ENCODE data around the gene SLIT1.

SLIT1 gene

DNA sequence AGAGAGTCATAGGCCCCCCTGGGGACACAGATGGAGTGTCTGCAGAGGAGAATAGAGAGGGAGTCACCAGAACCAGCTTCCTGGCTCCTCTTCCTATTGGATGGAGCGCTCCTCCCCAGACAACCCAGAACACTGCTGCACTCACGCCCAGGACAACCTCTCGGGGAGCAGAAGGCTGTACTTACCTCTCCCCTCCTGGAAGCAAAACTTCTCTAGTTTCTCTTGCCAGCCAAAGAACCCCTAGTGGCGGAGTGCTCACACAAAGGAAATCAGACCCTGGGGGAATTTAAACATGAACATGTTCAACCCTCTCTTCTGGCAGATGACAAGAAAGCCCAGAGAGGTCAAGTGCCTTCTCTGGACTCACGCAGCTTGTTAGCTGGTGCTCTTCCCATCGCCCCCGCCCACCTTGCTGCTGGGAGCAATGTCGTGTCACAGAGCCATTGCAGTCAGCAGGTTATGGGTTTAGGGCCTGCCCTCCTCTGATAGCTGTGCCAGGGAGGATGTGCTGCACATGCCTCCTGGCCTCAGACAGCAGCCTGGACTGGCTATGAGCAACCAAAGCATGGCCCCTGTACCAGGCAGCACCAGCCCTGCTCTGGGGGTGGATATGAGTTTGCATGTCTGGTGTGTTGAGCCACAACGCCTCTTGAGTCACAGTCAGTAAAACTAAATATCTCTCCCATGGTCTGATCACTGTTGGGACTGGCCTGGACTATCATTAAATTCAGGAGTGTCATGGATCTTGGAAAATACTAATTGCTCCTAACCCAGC lies 84.4 kb downstream of the SLIT1 start:
- no peak for DNase-seq (ENCODE audit: low spot score)
- TF ChIP-seq, protein P1, sequence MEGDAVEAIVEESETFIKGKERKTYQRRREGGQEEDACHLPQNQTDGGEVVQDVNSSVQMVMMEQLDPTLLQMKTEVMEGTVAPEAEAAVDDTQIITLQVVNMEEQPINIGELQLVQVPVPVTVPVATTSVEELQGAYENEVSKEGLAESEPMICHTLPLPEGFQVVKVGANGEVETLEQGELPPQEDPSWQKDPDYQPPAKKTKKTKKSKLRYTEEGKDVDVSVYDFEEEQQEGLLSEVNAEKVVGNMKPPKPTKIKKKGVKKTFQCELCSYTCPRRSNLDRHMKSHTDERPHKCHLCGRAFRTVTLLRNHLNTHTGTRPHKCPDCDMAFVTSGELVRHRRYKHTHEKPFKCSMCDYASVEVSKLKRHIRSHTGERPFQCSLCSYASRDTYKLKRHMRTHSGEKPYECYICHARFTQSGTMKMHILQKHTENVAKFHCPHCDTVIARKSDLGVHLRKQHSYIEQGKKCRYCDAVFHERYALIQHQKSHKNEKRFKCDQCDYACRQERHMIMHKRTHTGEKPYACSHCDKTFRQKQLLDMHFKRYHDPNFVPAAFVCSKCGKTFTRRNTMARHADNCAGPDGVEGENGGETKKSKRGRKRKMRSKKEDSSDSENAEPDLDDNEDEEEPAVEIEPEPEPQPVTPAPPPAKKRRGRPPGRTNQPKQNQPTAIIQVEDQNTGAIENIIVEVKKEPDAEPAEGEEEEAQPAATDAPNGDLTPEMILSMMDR (IDR thresholded peaks at IDR 0.05; ENCODE audit: extremely low read depth, missing control alignments) = no peak

DNA sequence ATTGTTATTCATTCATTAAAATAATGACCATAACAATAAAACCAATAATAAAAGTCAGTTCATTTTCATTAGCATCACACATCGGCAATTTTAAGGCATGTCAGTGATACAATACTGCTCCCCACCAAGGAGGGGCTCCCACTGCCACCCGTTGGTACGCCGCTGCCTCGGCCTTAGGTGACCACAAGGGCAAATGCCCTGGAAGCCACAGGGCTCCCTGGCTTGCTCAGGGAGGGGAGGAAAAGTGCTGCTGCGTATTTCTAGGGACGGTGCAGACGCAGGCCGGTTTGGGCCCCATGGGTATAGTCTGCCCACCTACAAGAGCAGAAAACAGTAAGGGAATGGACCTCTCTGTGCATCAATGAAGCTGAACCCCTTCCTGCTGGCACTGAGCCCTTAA lies 85.1 kb downstream of the SLIT1 start:
- no peak for DNase-seq (ENCODE audit: low spot score)
- TF ChIP-seq, protein P1 (IDR thresholded peaks at IDR 0.05; ENCODE audit: extremely low read depth, missing control alignments) = no peak

DNA sequence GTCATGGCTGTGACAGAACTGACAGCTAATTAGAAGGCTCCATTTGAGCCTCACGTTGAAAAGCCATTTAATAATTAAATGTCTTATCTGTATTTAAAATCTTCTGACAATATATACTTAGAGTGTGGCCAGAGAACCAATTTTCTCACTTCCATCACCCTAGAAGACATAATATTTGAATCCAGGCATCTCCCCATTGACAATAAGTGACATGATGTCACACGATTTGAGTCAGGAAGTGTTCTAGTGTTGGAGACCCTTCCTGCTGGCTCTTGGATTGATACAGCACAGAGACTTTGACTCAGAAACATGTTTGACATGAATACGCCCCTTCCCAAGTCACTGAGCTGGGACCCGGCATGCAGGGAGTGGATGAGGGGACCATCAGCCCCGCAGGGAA lies 85.9 kb downstream of the SLIT1 start:
- no peak for DNase-seq (ENCODE audit: low spot score)

DNA sequence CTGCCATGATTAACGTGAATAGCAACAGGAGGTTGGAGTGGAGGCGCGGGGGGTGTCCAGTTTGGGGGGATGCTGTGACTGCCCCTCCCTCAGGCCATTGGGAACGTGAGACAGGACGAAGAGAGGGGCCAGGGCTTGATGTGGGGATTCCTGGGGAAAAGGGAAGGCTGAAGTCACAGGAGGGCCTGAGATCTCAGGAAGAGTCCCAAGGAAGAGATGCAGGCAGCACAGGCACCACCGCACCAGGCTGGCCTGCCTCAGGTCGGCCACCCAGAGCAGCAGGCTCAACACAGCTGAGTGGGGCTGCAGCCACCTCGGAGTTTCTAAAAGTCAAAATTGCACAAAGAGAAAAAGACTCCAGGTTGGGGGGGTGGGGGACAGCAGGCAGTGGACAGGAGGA lies 86.7 kb downstream of the SLIT1 start:
- DNase-seq (ENCODE audit: low spot score) = no peak
- TF ChIP-seq, protein P1 (IDR thresholded peaks at IDR 0.05; ENCODE audit: extremely low read depth, missing control alignments) = no peak

More for the DNA sequence above, 85.9 kb downstream of the SLIT1 start:
- TF ChIP-seq, protein P1 (IDR thresholded peaks at IDR 0.05; ENCODE audit: extremely low read depth, missing control alignments) = no peak

DNA sequence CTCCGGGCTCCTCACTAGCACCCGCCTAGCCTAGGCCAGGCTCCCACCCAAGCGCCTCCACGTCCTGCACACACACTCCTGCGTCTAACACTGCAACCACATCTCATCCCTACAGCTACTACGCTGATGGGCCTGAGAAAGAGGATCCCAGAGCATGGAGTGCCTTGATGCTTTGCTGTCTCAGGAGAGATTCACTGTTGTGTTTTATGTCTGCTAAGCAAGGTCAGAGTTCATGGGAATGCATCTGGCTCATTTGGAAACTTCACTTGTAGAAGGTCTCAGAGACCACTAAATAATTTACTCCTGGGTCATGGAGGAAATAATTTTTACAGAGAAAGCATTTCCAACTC lies 88.7 kb downstream of the SLIT1 start:
- TF ChIP-seq, protein P1 (IDR thresholded peaks at IDR 0.05; ENCODE audit: extremely low read depth, missing control alignments) = no peak
- no peak for DNase-seq (ENCODE audit: low spot score)

DNA sequence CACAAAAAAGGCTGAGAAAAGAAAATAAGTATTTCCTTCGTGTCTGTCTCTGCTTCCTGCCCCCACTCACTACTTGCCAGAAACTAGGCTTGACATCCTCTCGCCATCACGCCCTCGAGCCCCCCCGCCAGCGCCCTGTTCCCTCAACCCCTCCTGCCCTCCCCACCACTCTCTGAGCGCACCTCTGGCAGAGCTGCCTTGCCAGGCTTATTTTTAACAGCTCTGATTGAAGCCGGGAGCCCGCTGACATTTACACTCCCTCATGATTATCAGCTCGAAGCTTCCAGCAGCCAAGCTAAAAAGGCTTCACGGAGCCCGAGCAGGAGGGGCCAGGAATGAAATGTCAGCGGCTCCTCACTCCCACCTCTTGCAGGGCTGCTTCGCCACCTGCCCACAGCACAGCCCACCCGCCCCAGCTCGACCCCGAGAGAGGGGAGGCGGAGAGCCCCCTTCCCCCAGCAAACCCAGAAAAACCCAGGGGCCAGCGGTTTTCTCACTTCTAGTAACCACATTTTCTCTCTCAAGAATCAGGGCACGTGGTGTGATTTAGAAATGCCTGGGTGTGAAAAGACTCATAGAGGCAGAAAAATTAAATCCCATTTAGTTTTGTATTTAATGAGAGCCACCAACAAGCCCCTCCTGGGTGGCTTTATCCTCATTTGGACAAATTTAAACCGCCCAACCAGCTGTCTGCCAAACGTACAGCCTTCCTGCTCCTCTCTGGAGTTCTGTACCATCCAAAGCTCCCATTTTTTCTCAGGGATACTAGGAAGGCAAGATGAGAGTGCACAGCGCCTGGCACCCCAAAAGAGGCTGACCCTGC lies 89.3 kb downstream of the SLIT1 start:
- TF ChIP-seq, protein P1 (IDR thresholded peaks at IDR 0.05; ENCODE audit: extremely low read depth, missing control alignments) = no peak
- no peak for DNase-seq (ENCODE audit: low spot score)

DNA sequence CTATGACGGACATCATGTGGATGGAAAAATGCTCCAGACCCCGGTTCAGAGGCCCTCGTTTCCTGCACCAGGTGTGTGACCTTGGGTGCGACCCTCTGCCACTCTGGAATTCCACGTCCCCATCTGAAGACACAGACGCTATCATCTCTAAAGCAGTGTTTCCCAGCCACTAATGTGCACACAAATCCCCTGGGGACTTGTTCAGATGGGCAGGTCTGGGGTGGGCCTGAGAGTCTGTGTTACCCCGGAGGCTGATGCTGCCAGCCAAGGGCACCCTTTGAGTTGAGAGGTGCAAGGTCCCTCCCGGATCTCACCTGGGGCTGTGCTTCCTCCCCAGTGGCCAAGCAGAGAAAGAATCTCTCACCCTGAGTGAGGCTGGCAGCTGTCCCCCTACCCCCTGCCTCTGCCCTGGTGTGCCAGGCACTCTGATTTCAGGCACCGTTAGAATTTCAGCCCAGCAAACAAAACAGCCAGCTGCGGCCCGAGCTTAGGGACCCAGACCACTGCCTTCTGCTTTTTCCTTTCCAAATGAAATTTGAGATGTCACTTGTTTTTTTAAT lies 90.0 kb downstream of the SLIT1 start:
- DNase-seq (ENCODE audit: low spot score) = no peak
- TF ChIP-seq, protein P1 (IDR thresholded peaks at IDR 0.05; ENCODE audit: extremely low read depth, missing control alignments) = no peak
